ENCODE data around the gene KCNN1. TPM values are rescaled to one million over a fixed set of nuclear protein-coding genes. Genes with fewer than 3 reads are reported as not detected.

Gene KCNN1
- total and polyA plus RNA-seq, 9 of the 15 experiments (the other 6 are each of a cell fraction or from before 2014, with no cell fraction given): 0.01 to 6.2 (median 0.72) TPM

- TF ChIP-seq PML (IDR thresholded peaks at IDR 0.05; ENCODE audit: low read length) (peak; percentile 40; the same call in 1 of the 2 replicates), BCOR (IDR thresholded peaks at IDR 0.05) (peak; percentile 77), CREM (IDR thresholded peaks at IDR 0.05; ENCODE audit: low read depth) (peak; percentile 80), SNRNP70 (optimal IDR thresholded peaks at IDR 0.05; ENCODE audit: low read depth, low read length) (no peak), ZNF740 (CRISPR knock-in tag; IDR thresholded peaks at IDR 0.05) (peak; percentile 51; the same call in 1 of the 2 replicates), ZNF740 (tag; IDR thresholded peaks at IDR 0.05) (no peak), EP400 (IDR thresholded peaks at IDR 0.05) (peak; percentile 50; the same call in 1 of the 2 replicates), CBX8 (IDR thresholded peaks at IDR 0.05; ENCODE audit: borderline replicate concordance, extremely low read depth, low read depth, low read length, poor library complexity, severe bottlenecking) (no peak), TBP (optimal IDR thresholded peaks at IDR 0.05; ENCODE audit: low read depth, low read length) (peak; percentile 62), ATF1 (CRISPR knock-in tag; IDR thresholded peaks at IDR 0.05) (peak; percentile 50; the same call in 1 of the 2 replicates), ATF1 (tag; IDR thresholded peaks at IDR 0.05) (peak; percentile 89)
- TF ChIP-seq, protein P1, sequence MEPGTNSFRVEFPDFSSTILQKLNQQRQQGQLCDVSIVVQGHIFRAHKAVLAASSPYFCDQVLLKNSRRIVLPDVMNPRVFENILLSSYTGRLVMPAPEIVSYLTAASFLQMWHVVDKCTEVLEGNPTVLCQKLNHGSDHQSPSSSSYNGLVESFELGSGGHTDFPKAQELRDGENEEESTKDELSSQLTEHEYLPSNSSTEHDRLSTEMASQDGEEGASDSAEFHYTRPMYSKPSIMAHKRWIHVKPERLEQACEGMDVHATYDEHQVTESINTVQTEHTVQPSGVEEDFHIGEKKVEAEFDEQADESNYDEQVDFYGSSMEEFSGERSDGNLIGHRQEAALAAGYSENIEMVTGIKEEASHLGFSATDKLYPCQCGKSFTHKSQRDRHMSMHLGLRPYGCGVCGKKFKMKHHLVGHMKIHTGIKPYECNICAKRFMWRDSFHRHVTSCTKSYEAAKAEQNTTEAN (CRISPR knock-in tag; IDR thresholded peaks at IDR 0.05): no peak
- TF ChIP-seq, protein P2, sequence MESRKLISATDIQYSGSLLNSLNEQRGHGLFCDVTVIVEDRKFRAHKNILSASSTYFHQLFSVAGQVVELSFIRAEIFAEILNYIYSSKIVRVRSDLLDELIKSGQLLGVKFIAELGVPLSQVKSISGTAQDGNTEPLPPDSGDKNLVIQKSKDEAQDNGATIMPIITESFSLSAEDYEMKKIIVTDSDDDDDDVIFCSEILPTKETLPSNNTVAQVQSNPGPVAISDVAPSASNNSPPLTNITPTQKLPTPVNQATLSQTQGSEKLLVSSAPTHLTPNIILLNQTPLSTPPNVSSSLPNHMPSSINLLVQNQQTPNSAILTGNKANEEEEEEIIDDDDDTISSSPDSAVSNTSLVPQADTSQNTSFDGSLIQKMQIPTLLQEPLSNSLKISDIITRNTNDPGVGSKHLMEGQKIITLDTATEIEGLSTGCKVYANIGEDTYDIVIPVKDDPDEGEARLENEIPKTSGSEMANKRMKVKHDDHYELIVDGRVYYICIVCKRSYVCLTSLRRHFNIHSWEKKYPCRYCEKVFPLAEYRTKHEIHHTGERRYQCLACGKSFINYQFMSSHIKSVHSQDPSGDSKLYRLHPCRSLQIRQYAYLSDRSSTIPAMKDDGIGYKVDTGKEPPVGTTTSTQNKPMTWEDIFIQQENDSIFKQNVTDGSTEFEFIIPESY (CRISPR knock-in tag; IDR thresholded peaks at IDR 0.05): peak; percentile 57; the same call in 1 of the 2 replicates
- TF ChIP-seq, protein P3, sequence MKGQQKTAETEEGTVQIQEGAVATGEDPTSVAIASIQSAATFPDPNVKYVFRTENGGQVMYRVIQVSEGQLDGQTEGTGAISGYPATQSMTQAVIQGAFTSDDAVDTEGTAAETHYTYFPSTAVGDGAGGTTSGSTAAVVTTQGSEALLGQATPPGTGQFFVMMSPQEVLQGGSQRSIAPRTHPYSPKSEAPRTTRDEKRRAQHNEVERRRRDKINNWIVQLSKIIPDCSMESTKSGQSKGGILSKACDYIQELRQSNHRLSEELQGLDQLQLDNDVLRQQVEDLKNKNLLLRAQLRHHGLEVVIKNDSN (CRISPR knock-in tag; IDR thresholded peaks at IDR 0.05): peak; percentile 33; the same call in 1 of the 2 replicates
Observed at GRCh38 chr19:17985037-17985818, 18.3 kb downstream of the KCNN1 start (continued).

Data from K562 (cell line).